Erythroblast (primary cell): ENCODE measurements around the gene RABGGTA.

Experiments used
- GATA1 ChIP-seq: IDR thresholded peaks from 2 replicates; pipeline ENCODE4 v1.6.1; 2011; ENCODE audit warnings: low read depth, mild to moderate bottlenecking, control low read depth, low read length, moderate library complexity
- POLR2A ChIP-seq: IDR thresholded peaks from 2 replicates; pipeline ENCODE4 v1.6.1; 2011; ENCODE audit warnings: mild to moderate bottlenecking, low read length

DNA sequence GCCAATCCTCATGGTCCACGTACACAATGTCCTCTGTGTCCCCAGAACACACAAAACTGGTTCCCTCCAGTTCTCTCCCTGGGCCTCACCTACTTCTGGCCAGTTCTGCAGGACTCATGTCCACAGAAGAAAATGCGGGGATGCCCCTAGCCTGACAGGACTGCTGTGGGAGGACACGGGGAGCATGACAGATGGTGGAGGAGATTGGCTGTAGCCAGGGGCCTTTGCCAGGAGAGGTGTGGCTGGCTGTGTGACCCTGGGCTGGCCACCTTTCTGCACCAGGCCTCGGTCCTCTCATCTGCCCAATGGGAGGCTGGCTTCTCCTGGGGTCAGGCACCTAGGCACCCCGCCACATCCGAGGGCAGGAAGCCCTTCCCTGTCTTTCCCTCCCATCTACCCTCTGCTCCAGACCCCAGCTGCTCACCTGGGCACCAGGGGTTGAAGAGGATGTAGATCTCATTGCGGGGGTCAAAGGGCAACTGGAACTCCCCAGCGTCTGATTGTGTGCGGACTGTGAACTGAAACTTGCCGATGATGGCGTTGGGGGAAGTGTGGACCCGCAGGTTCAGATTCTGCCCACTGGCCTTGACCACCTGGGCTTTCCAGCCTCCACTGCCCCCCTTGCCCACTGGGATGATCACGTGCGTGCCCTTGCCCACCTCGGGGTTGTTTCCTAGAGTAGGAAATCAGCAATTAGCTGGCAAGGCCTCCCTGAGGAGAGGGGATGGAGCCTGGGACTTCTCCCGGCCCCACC lies 11.2 kb downstream of the RABGGTA start:
- TF ChIP-seq POLR2A (no peak), GATA1 (no peak)
